ENCODE measurements around the gene CACNG3. TPM values are rescaled to one million over a fixed set of nuclear protein-coding genes. Genes with fewer than 3 reads are reported as not detected.

The CACNG3 gene
- total and polyA plus RNA-seq, 2 of the 4 experiments (the other 2 are of a cell fraction), result not detected

DNA sequence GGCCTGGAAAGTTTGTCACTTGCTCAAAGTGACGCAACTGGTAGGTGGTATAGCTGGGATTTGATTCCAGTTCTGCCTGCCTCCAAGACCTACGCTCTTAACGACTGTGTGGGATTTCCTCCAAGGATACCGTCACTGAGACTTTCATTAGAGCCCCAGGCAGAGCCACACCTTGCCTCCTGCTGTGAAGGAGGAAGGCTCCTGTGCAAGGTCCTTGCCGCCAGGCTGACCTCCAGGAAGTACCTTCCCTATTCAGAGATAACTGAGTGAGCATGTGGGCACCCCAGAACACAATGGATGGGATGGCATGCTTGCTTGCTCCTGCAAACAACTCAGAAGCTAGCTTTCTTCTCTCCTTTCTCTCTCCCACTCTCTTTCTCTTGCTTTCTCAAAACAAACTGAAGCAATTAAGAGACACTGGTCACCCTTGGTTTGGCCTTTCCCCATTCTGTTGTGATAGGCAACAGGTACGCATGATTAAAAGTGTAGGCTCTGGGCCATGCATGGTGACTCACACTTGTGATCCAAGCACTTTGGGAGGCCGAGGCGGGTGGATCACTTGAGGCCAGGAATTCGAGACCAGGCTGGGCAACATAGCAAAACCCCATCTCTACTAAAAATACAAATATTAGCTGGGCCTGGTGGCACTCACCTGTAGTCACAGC lies 30.7 kb downstream of the CACNG3 start:
- Histone ChIP-seq H3K18ac (ENCODE audit: low read depth, low read length) (no peak overlapping the region), H3K14ac (replicated peaks; ENCODE audit: low read depth, low read length) (no peak overlapping the region), H3K23ac (ENCODE audit: low read depth, low read length) (no peak overlapping the region), H2BK20ac (ENCODE audit: low read depth, low read length) (no peak overlapping the region), H3K27me3 (ENCODE audit: control insufficient read depth, insufficient read depth, low read length) (no peaks in the 10 kb centered on the region), H2BK120ac (ENCODE audit: low read depth, low read length) (no peak overlapping the region), H3K4me2 (ENCODE audit: low read depth, low read length) (no peak overlapping the region), H3K27ac (ENCODE audit: insufficient read depth, low read length) (no peak overlapping the region), H4K91ac (ENCODE audit: insufficient read depth, low read depth, low read length) (no peak overlapping the region), H2AK5ac (ENCODE audit: low read depth, low read length) (no peak overlapping the region), H2BK5ac (ENCODE audit: low read depth, low read length, poor library complexity, severe bottlenecking) (no peak overlapping the region), H2BK15ac (ENCODE audit: low read depth, low read length) (no peak overlapping the region), H3K79me1 (ENCODE audit: low read depth in 1 of 2, low read length in 2 of 2) (no peaks in the 10 kb centered on the region), H3K9me1 (ENCODE audit: insufficient read depth, low read length) (no peaks in the 10 kb centered on the region), H3K36me3 (ENCODE audit: control insufficient read depth, insufficient read depth, low read length) (no peaks in the 10 kb centered on the region), H3K4ac (ENCODE audit: low read depth, low read length) (no peak overlapping the region), H4K20me1 (ENCODE audit: insufficient read depth, low read length) (no peaks in the 10 kb centered on the region), H3K4me1 (ENCODE audit: control insufficient read depth, insufficient read depth, low read length) (no peaks in the 10 kb centered on the region), H4K5ac (ENCODE audit: low read depth, low read length) (no peak overlapping the region), H2AFZ (replicated peaks; ENCODE audit: low read length, poor library complexity) (no peak overlapping the region), H3K56ac (ENCODE audit: extremely low read depth, insufficient read depth, low read length) (no peak overlapping the region), H2AK9ac (replicated peaks; ENCODE audit: low read depth, low read length, poor library complexity) (no peak overlapping the region), H3K9ac (ENCODE audit: low read depth, low read length) (no peak overlapping the region), H3K9me3 (ENCODE audit: control insufficient read depth, insufficient read depth, low read length) (no peaks in the 10 kb centered on the region), H4K8ac (ENCODE audit: low read depth in 2 of 2, low read length in 2 of 2) (no peak overlapping the region), H3K4me3 (ENCODE audit: insufficient read depth, low read depth, low read length) (no peak overlapping the region)
- POLR2A ChIA-PET (ENCODE audit: unreplicated experiment), result no interaction called here
- TF ChIP-seq RAD21 (IDR thresholded peaks at IDR 0.05; ENCODE audit: low read length) (no peak), SMC3 (IDR thresholded peaks at IDR 0.05; ENCODE audit: low read depth, low read length) (no peak), POLR2A (IDR thresholded peaks at IDR 0.05; ENCODE audit: low read depth, low read length) (no peak), CHD1 (IDR thresholded peaks at IDR 0.05; ENCODE audit: low read depth, low read length) (no peak)
- in situ Hi-C loops (cut with MboI; ENCODE audit: low sequenced_read_pairs) (no loop called here), intact Hi-C loops (cut with micrococcal nuclease) (no loop called here), dilution Hi-C loops (cut with HindIII; ENCODE audit: low sequenced_read_pairs, unreplicated experiment) (no loop called here)
- ATAC-seq (ENCODE audit: low read depth) (no peak), DNase-seq (no peak)
- CTCF ChIA-PET, result no interaction called here
- no TSS peak for BruUV-seq (replicated peaks)
- 40% methylated on average over 4 of the region's 9 CpGs; no CpG with 5 or more reads in 1 of the 2 experiments for WGBS, 2 experiments (ENCODE audit: extremely low coverage in 2 of 2, insufficient read length in 1 of 2)
